Mesenchymal stem cell (in vitro differentiated cells and primary cell): Measurements from ENCODE around the gene GPR31.

Source experiments
- DNase-seq: peaks from one replicate; pipeline ENCODE4 v3.0.0-alpha.2; 2013
- H2AFZ ChIP-seq: one replicate; pipeline ENCODE4 v1.6.1; 2013; ENCODE audit warnings: low read depth, mild to moderate bottlenecking, control low read depth, inconsistent platforms, low read length, moderate library complexity
- H2AK5ac ChIP-seq: 2 replicates; pipeline ENCODE4 v1.6.1; 2013; ENCODE audit warnings: low read length, moderate library complexity, mild to moderate bottlenecking, inconsistent platforms; ENCODE audit not compliant: severe bottlenecking
- H2BK120ac ChIP-seq: one replicate; pipeline ENCODE4 v1.6.1; 2013; ENCODE audit warnings: low read depth, mild to moderate bottlenecking, inconsistent platforms, low read length, moderate library complexity
- H2BK12ac ChIP-seq, 2 experiments: one replicate each; pipeline ENCODE4 v1.6.1; 2013; ENCODE audit warnings: inconsistent platforms in 2 of 2, low read length in 2 of 2, mild to moderate bottlenecking in 2 of 2, moderate library complexity in 2 of 2, control low read depth in 1 of 2
- H2BK15ac ChIP-seq: one replicate; pipeline ENCODE4 v1.6.1; 2013; ENCODE audit warnings: mild to moderate bottlenecking, low read depth, inconsistent platforms; ENCODE audit not compliant: poor library complexity, severe bottlenecking
- H2BK5ac ChIP-seq: 2 replicates; pipeline ENCODE4 v1.6.1; 2013; ENCODE audit warnings: low read depth, mild to moderate bottlenecking, low read length, control low read depth, inconsistent platforms; ENCODE audit not compliant: poor library complexity, severe bottlenecking
- H3K14ac ChIP-seq, 2 experiments: one replicate each; pipeline ENCODE4 v1.6.1; 2013; ENCODE audit warnings: inconsistent platforms in 2 of 2, low read length in 2 of 2, control low read depth in 1 of 2, mild to moderate bottlenecking in 1 of 2, moderate library complexity in 1 of 2
- H3K18ac ChIP-seq, 2 experiments: one replicate each; pipeline ENCODE4 v1.6.1; 2013; ENCODE audit warnings: inconsistent platforms in 2 of 2, low read length in 2 of 2, control low read depth in 1 of 2, low read depth in 1 of 2, mild to moderate bottlenecking in 1 of 2
- H3K23ac ChIP-seq, 2 experiments: one replicate each; pipeline ENCODE4 v1.6.1; 2013; ENCODE audit warnings: inconsistent platforms in 2 of 2, low read length in 2 of 2, mild to moderate bottlenecking in 2 of 2, moderate library complexity in 2 of 2, control low read depth in 1 of 2
- H3K27ac ChIP-seq: 2 replicates; pipeline ENCODE4 v1.5.1; 2013; ENCODE audit warnings: mild to moderate bottlenecking, moderate library complexity, low read length, control low read depth, inconsistent platforms; ENCODE audit not compliant: poor library complexity, severe bottlenecking
- H3K27me3 ChIP-seq, 2 experiments: 2 replicates each; pipeline versions ENCODE4 v1.6.1 to v1.7.0; 2013; ENCODE audit warnings: low read length in 2 of 2, mild to moderate bottlenecking in 2 of 2, moderate library complexity in 2 of 2, control low read depth in 1 of 2, inconsistent platforms in 1 of 2; ENCODE audit not compliant: control insufficient read depth in 1 of 2, insufficient read depth in 1 of 2
- H3K36me3 ChIP-seq, 2 experiments: 2 replicates each; pipeline versions ENCODE4 v1.6.1 to v1.7.0; 2013; ENCODE audit warnings: low read length in 2 of 2, control low read depth in 1 of 2, inconsistent platforms in 1 of 2, low read depth in 1 of 2, mild to moderate bottlenecking in 1 of 2; ENCODE audit not compliant: insufficient read depth in 2 of 2, control insufficient read depth in 1 of 2
- H3K4ac ChIP-seq, 2 experiments: one replicate each; pipeline ENCODE4 v1.6.1; 2013; ENCODE audit warnings: inconsistent platforms in 2 of 2, low read length in 2 of 2, mild to moderate bottlenecking in 2 of 2, moderate library complexity in 2 of 2, control low read depth in 1 of 2, low read depth in 1 of 2
- H3K4me1 ChIP-seq: 2 replicates; pipeline ENCODE4 v1.6.1; 2013; ENCODE audit warnings: low read depth, low read length, control low read depth; ENCODE audit not compliant: control insufficient read depth, insufficient read depth
- H3K4me2 ChIP-seq: 2 replicates; pipeline ENCODE4 v1.6.1; 2013; ENCODE audit warnings: low read length, mild to moderate bottlenecking, inconsistent platforms; ENCODE audit not compliant: poor library complexity, severe bottlenecking
- H3K4me3 ChIP-seq, 2 experiments: 2 replicates each; pipeline versions ENCODE4 v1.5.1 to v1.7.0; 2013; ENCODE audit warnings: low read length in 2 of 2, mild to moderate bottlenecking in 2 of 2, control low read depth in 1 of 2, low read depth in 1 of 2; ENCODE audit not compliant: insufficient read depth in 1 of 2
- H3K79me1 ChIP-seq: replicated peaks from 2 replicates; pipeline ENCODE4 v1.6.1; 2013; ENCODE audit warnings: mild to moderate bottlenecking, control low read depth, low read length, inconsistent platforms; ENCODE audit not compliant: poor library complexity, severe bottlenecking
- H3K9ac ChIP-seq: 2 replicates; pipeline ENCODE4 v1.7.0; 2013; ENCODE audit warnings: mild to moderate bottlenecking, low read length, moderate library complexity
- H3K9me3 ChIP-seq: 2 replicates; pipeline ENCODE4 v1.7.0; 2013; ENCODE audit warnings: mild to moderate bottlenecking, low read length; ENCODE audit not compliant: control insufficient read depth
- H4K8ac ChIP-seq: one replicate; pipeline ENCODE4 v1.6.1; 2013; ENCODE audit warnings: inconsistent platforms, mild to moderate bottlenecking, low read length, moderate library complexity
- H4K91ac ChIP-seq: one replicate; pipeline ENCODE4 v1.6.1; 2013; ENCODE audit warnings: mild to moderate bottlenecking, low read length, inconsistent platforms
- WGBS: methylation state at CpG from one replicate; pipeline ENCODE4 v1.1.7; 2013; ENCODE audit warnings: mixed read lengths; 5-methylcytosine and 5-hydroxymethylcytosine counted together

Gene GPR31

GRCh38 chr6:167163476-167164011, 5.8 kb upstream of the GPR31 start:
- Histone ChIP-seq H2BK12ac (no peak overlapping the region), H2AFZ (no peak overlapping the region), H4K8ac (no peak overlapping the region), H3K4me1 (no peaks in the 10 kb centered on the region), H3K14ac (no peak overlapping the region), H3K9me3 (no peaks in the 10 kb centered on the region), H2BK5ac (no peak overlapping the region), H3K4me2 (no peak overlapping the region), H2AK5ac (no peak overlapping the region), H3K23ac (no peak overlapping the region), H2BK120ac (no peak overlapping the region), H3K36me3 (no peaks in the 10 kb centered on the region), H3K18ac (no peak overlapping the region), H3K79me1 (no peaks in the 10 kb centered on the region), H3K4me3 (no peak overlapping the region), H2BK15ac (no peak overlapping the region), H3K4ac (no peak overlapping the region), H3K27me3 (peaks cover 0 to 16% of the 10 kb centered on the region in 2 experiments), H4K91ac (no peak overlapping the region), H3K27ac (no peak overlapping the region), H3K9ac (no peak overlapping the region)
- no peak for DNase-seq
- WGBS: 71% methylated on average over 8 of the region's 9 CpGs

- Histone ChIP-seq H3K23ac (no peak overlapping the region), H2AK5ac (no peak overlapping the region), H2BK120ac (no peak overlapping the region), H3K27me3 (peaks cover 0 to 16% of the 10 kb centered on the region in 2 experiments), H2BK5ac (no peak overlapping the region), H3K9ac (no peak overlapping the region), H3K4me2 (no peak overlapping the region), H3K27ac (no peak overlapping the region), H3K4ac (no peak overlapping the region), H3K4me1 (no peaks in the 10 kb centered on the region), H2BK12ac (no peak overlapping the region), H2BK15ac (no peak overlapping the region), H3K18ac (no peak overlapping the region), H3K36me3 (no peaks in the 10 kb centered on the region), H4K8ac (no peak overlapping the region), H3K4me3 (no peak overlapping the region), H4K91ac (no peak overlapping the region), H2AFZ (no peak overlapping the region), H3K14ac (no peak overlapping the region), H3K79me1 (no peaks in the 10 kb centered on the region), H3K9me3 (no peaks in the 10 kb centered on the region)
- no peak for DNase-seq
- WGBS: 76% methylated on average over 12 of the region's 12 CpGs
These were observed 4.8 kb upstream of the GPR31 start for GRCh38 chr6:167162591-167162990.

DNA sequence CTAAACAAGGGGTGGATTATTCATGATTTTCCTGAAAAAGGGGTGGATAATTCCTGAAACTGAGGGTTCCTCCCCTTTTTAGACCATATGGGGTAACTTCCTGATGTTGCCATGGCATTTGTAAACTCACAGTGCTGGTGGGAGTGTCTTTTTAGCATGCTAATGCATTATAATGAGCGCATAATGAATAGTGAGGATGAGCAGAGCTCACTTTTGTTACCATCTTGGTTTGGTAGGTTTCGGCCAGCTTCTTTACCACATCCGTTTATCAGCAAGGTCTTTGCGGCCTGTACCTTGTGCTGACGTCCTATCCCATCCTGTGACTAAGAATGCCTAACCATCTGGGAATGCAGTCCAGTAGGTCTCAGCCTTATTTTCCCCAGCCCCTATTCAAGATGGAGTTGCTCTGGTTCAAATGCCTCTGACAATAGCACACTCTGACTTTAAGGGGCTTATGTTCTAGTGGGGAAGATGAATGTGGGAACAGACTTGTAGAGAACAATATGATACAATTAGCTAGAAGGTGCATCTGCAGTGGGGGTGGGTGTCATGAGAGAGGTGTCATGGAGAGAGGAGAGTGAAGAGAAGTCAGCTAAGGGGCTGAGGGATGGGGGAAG, 4.2 kb upstream of the GPR31 start:
- Histone ChIP-seq H2AFZ (no peak overlapping the region), H3K36me3 (no peaks in the 10 kb centered on the region), H3K27ac (no peak overlapping the region), H3K23ac (no peak overlapping the region), H2BK15ac (no peak overlapping the region), H2BK5ac (no peak overlapping the region), H3K4ac (no peak overlapping the region), H3K27me3 (peaks cover 0 to 16% of the 10 kb centered on the region in 2 experiments), H3K79me1 (no peaks in the 10 kb centered on the region), H3K9me3 (no peaks in the 10 kb centered on the region), H2BK12ac (no peak overlapping the region), H3K14ac (no peak overlapping the region), H3K4me2 (no peak overlapping the region), H4K8ac (no peak overlapping the region), H2AK5ac (no peak overlapping the region), H4K91ac (no peak overlapping the region), H3K4me1 (no peaks in the 10 kb centered on the region), H3K4me3 (no peak overlapping the region), H2BK120ac (no peak overlapping the region), H3K18ac (no peak overlapping the region), H3K9ac (no peak overlapping the region)
- 96% methylated on average over 5 of the region's 5 CpGs for WGBS
- DNase-seq: no peak

DNA sequence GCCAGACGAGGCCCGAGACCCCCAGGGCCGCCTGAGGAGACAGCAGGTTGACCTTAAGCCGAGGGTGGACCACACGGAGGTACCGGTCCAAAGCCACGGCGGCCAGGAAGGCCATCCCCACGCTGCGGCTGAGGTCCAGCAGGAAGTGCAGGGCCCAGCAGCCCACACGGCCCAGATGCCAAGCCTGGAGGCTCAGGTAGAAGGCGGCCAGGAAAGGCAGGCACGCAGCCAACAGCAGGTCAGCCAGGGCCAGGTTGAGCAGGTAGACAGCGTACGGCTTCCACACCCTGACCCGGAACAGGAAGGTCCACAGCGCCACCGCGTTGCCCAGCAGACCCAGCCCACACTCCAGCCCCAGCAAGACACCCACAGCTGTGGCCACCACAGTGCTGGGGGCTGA, 366 bp downstream of the GPR31 start:
- Histone ChIP-seq H3K79me1 (no peaks in the 10 kb centered on the region), H3K4me3 (no peak overlapping the region), H4K8ac (no peak overlapping the region), H3K4me1 (no peaks in the 10 kb centered on the region), H3K14ac (no peak overlapping the region), H3K18ac (no peak overlapping the region), H2BK12ac (no peak overlapping the region), H2AK5ac (no peak overlapping the region), H2BK15ac (no peak overlapping the region), H3K4me2 (no peak overlapping the region), H3K4ac (no peak overlapping the region), H2BK5ac (no peak overlapping the region), H2AFZ (no peak overlapping the region), H3K9ac (no peak overlapping the region), H3K36me3 (no peaks in the 10 kb centered on the region), H3K23ac (no peak overlapping the region), H3K9me3 (no peaks in the 10 kb centered on the region), H4K91ac (no peak overlapping the region), H3K27ac (no peak overlapping the region), H3K27me3 (no peaks in the 10 kb centered on the region), H2BK120ac (no peak overlapping the region)
- DNase-seq: no peak
- 89% methylated on average over 19 of the region's 19 CpGs for WGBS
